C4-2B (cell line): ENCODE measurements around the gene HMGXB3.
"Not testable (repeated sequence)": the region's sequence is repeated elsewhere in the genome, so short reads cannot be mapped to it uniquely, and the experiment has no call there.

Source experiments
- H3K27ac ChIP-seq: fragments of 450-650 bp; 2 replicates; pipeline ENCODE4 v1.5.1; 2017
- ZFX ChIP-seq: fragments of 450-650 bp; IDR thresholded peaks from 2 replicates; pipeline ENCODE4 v1.6.1; 2017
- TF ChIP-seq, protein P1 (sequence below): fragments of 450-650 bp; conservative IDR thresholded peaks from 2 replicates; pipeline ENCODE4 v1.5.1; 2017; ENCODE audit warnings: mild to moderate bottlenecking

HMGXB3 gene

GRCh38 chr5:150022158-150022531, 21.6 kb downstream of the HMGXB3 start:
- TF ChIP-seq, protein P1, sequence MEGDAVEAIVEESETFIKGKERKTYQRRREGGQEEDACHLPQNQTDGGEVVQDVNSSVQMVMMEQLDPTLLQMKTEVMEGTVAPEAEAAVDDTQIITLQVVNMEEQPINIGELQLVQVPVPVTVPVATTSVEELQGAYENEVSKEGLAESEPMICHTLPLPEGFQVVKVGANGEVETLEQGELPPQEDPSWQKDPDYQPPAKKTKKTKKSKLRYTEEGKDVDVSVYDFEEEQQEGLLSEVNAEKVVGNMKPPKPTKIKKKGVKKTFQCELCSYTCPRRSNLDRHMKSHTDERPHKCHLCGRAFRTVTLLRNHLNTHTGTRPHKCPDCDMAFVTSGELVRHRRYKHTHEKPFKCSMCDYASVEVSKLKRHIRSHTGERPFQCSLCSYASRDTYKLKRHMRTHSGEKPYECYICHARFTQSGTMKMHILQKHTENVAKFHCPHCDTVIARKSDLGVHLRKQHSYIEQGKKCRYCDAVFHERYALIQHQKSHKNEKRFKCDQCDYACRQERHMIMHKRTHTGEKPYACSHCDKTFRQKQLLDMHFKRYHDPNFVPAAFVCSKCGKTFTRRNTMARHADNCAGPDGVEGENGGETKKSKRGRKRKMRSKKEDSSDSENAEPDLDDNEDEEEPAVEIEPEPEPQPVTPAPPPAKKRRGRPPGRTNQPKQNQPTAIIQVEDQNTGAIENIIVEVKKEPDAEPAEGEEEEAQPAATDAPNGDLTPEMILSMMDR, result no peak
- TF ChIP-seq ZFX, result no peak
- no peak overlapping the region for H3K27ac ChIP-seq

DNA sequence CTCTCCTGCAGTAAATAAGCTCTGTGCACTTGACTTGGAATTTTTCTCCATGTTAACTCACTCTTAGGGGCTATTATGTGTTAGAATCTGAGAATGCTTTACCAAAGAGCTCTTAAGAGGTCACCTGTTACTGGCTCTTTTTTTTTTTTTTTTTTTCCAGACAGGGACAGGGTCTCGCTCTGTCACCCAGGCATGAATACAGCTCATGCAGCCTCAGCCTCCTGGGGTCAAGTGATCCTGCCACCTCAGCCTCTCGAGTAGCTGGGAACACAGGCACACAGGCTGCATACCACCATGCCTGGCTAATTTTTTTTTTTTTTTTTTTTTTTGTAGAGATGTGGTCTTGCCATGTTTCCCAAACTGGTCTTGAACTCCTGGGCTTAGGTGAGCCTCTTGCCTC, 22.1 kb downstream of the HMGXB3 start:
- no peak overlapping the region for H3K27ac ChIP-seq

GRCh38 chr5:150023136-150023535, 22.6 kb downstream of the HMGXB3 start:
- H3K27ac ChIP-seq, result no peak overlapping the region
- TF ChIP-seq ZFX, result no peak
- TF ChIP-seq, protein P1, result no peak

More for the DNA sequence above, 22.1 kb downstream of the HMGXB3 start:
- no peak for TF ChIP-seq ZFX

DNA sequence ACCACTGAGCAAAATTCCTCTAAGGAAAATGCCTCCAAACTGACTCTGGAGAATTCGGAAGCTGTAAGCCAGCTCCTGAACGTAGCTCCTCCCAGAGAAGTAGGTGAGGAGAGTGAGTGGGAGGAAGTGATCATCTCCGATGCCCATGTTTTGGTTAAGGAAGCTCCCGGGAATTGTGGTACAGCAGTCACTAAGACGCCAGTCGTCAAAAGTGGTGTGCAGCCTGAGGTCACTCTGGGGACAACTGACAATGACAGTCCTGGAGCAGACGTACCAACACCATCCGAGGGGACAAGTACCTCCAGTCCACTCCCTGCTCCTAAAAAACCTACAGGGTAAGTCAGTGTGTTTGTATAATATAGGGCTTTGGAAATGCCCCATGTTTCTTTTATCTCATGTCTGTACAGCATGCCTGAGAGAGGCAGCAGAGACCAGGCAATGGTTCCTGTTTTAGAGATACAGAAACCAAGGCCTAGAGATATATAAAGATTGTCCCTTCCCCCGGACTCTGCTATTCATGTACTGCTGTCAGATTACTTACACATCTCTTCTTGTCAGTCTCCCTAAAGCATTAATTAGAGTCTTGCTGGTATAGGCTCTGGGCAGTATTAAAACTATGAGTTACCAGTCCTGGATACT, 23.9 kb downstream of the HMGXB3 start:
- no peak overlapping the region for H3K27ac ChIP-seq
- TF ChIP-seq, protein P1, result no peak
- TF ChIP-seq ZFX, result no peak

- TF ChIP-seq, protein P1, result no peak
- H3K27ac ChIP-seq, result no peak overlapping the region
Observed at GRCh38 chr5:150026682-150027172, 26.2 kb downstream of the HMGXB3 start.

DNA sequence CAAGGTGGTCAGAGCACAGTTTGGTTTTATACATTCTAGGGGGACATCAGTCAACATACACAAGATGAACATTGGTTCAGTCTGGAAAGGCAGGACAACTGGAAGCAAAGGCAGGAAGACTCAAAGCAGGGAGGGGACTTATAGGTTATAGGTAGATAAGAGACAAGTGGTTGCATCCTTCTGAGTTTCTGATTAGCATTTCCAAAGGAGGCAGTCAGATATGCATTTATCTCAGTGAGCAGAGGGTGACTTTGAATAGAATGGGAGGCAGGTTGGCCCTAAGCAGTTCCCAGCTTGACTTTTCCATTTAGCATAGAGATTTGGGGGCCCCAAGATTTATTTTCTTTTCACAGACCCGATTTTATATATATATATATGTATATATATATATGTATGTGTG, 27.5 kb downstream of the HMGXB3 start:
- H3K27ac ChIP-seq, result not testable (repeated sequence)

- H3K27ac ChIP-seq, result no peak overlapping the region
- TF ChIP-seq ZFX, result no peak
- TF ChIP-seq, protein P1, result no peak
Observed at GRCh38 chr5:150033334-150033733, 32.8 kb downstream of the HMGXB3 start.

DNA sequence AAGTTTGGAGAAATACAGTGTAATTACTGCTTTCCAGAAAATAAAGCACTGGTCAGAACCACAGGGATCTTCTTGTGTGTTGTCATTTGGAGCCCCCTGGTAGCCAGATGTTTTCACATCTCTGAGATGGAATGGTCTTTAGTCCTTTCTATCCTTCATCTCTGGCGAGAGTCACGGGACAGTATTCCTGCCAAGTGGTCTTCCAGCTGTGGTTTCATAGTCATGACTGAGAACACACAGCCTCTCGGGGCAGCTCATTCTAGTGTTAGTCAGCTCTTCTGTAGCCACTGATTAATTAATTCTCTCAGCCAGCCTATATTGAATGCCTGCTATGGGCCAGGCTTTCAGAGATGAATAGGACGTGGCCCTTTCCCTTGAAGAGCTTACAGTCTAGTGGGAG, 34.1 kb downstream of the HMGXB3 start:
- TF ChIP-seq ZFX, result no peak
- TF ChIP-seq, protein P1, result no peak
- H3K27ac ChIP-seq, result no peak overlapping the region
